Right atrium auricular region (tissue), 2 donors: ENCODE results near the gene CSNK1A1. TPM values are rescaled to one million over a fixed set of nuclear protein-coding genes. Genes with fewer than 3 reads are reported as not detected.
"Not testable (repeated sequence)": the region's sequence is repeated elsewhere in the genome, so short reads cannot be mapped to it uniquely, and the experiment has no call there.

Source experiments
- DNase-seq: peaks from one replicate; pipeline ENCODE4 v3.0.0-alpha.2; 2019; ENCODE audit warnings: low spot score
- H3K27ac ChIP-seq, 2 donors: fragments of 200-600 bp; sonication (generic); 1 replicate in 1 of 2; 2 replicates in 1 of 2; pipeline ENCODE4 v1.5.1; 2016 to 2019
- H3K27me3 ChIP-seq, 2 donors: fragments of 200-600 bp; sonication (generic); one replicate each; pipeline versions ENCODE4 v1.5.1 to v1.6.0; 2017 to 2019
- H3K36me3 ChIP-seq: fragments of 200-600 bp; sonication (generic); one replicate; pipeline ENCODE4 v1.5.1; 2016
- H3K4me1 ChIP-seq, 2 donors: fragments of 200-600 bp; sonication (generic); one replicate each; pipeline versions ENCODE4 v1.5.1 to v1.6.0; 2017 to 2019
- H3K4me3 ChIP-seq, 2 donors: fragments of 200-600 bp; sonication (generic); 1 replicate in 1 of 2; 2 replicates in 1 of 2; pipeline ENCODE4 v1.5.1; 2017 to 2019; ENCODE audit warnings: mild to moderate bottlenecking in 1 of 2, moderate library complexity in 1 of 2
- H3K9me3 ChIP-seq, 2 donors: fragments of 200-600 bp; sonication (generic); one replicate each; pipeline ENCODE4 v1.5.1; 2019
- total RNA-seq, 2 donors: library from RNA; depleted of rRNA; stranded (reverse); fragments of >200 nt; gene quantifications; one replicate each; pipeline ENCODE4 v1.1.0, GENCODE V29; 2016
- TF ChIP-seq, protein P1 (sequence below), 2 donors: fragments of 200-600 bp; sonication (generic); IDR thresholded peaks; one replicate each; pipeline ENCODE4 v1.5.1; 2019; ENCODE audit warnings: antibody characterized with exemption in 2 of 2

Gene CSNK1A1
- total RNA-seq, 2 donors from 2014 or later: 171 to 192 TPM

DNA sequence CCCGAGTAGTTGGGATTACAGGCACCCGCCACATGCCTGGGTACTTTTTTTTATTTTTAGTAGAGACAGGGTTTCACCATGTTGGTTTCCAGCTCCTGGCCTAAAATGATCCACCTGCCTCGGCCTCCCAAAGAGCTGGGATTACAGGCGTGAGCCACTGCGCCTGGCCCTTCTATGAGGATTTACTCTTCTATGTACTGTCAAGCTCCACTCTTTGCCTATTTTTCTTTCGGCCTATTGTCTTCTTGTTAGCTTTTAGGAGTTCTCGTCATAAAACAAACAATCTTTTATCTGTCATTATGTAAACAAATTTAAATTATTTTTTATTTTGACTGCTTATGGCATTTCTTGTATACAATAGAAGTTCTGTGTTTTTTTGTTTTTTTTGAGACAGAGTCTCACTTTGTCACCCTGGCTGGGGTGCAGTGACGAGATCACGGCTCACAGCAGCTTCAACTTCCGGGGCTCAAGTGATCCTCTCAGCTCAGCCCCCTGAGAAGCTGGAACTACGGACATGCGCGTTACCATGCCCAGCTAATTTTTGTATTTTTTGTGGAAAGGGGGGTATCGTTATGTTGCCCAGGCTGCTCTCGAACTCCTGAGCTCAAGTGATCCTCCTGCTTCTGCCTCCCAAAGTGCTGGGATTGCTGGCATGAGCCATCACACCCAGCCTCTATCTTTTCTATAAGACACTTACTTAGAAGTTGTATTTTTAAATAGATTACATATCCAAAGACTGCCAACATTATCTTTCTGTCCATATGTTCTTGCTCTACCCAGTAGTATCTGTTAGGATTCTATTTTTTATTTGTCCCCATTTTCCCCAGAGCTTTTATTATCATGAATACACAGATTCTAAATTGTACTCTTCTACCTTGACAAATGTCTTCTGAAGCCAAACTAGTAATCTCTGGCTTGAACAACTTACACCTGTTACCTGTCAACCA is 29.2 kb downstream of the CSNK1A1 start:
- Histone ChIP-seq H3K36me3 (peaks cover 38% of the 10 kb centered on the region), H3K9me3 (no peaks in the 10 kb centered on the region), H3K27me3 (no peaks in the 10 kb centered on the region), H3K4me3 (no peak overlapping the region), H3K27ac (peak overlapping the region; percentile 34 to 53), H3K4me1 (peaks cover 0 to 82% of the 10 kb centered on the region in 2 donors)
- no peak for DNase-seq
- TF ChIP-seq, protein P1, sequence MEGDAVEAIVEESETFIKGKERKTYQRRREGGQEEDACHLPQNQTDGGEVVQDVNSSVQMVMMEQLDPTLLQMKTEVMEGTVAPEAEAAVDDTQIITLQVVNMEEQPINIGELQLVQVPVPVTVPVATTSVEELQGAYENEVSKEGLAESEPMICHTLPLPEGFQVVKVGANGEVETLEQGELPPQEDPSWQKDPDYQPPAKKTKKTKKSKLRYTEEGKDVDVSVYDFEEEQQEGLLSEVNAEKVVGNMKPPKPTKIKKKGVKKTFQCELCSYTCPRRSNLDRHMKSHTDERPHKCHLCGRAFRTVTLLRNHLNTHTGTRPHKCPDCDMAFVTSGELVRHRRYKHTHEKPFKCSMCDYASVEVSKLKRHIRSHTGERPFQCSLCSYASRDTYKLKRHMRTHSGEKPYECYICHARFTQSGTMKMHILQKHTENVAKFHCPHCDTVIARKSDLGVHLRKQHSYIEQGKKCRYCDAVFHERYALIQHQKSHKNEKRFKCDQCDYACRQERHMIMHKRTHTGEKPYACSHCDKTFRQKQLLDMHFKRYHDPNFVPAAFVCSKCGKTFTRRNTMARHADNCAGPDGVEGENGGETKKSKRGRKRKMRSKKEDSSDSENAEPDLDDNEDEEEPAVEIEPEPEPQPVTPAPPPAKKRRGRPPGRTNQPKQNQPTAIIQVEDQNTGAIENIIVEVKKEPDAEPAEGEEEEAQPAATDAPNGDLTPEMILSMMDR (IDR thresholded peaks at IDR 0.05): no peak

DNA sequence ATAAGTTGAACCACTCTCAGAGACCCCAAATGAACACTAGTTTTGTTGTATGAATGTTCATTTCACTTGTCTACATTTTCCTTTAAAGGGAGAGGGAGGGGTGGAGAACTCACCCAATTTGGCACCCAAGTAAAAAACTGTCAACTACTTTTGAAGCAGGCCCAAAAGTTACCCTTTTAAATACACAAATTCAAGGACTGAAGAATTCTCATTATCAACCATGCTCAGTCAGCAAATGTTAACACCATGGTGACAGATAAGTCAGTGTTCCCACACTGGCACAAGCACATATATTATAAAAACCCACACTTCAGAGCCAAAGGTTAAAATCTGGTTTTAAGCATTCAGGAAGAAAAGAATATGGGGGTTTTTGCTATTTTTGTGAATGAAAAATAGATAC is 31.6 kb downstream of the CSNK1A1 start:
- H3K4me1 ChIP-seq: peaks cover 0 to 80% of the 10 kb centered on the region in 2 donors
- no peak overlapping the region for H3K4me3 ChIP-seq
- TF ChIP-seq, protein P1 (IDR thresholded peaks at IDR 0.05): no peak
- no peaks in the 10 kb centered on the region for H3K9me3 ChIP-seq
- H3K36me3 ChIP-seq: peaks cover 40% of the 10 kb centered on the region
- H3K27ac ChIP-seq: peak overlapping the region; percentile 40 to 63
- no peak for DNase-seq
- no peaks in the 10 kb centered on the region for H3K27me3 ChIP-seq

DNA sequence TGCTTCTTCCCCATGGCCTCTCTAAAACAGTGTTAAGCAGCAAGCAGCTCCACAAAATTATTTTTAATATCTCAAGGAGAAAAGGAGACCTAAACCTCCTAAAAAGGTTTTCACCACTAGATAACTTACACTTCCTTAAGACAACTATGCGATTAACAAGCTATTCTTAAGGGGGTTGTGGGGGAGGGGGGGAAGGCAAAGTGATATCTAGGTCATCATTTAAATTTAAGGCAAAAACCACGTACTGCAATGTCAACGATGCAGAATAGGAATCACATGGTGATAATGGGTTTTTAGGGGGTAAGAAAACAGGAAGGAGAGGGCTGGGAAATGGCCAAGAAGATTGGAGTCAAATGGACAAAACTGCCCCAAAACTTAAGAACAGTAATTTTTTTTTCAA is 32.6 kb downstream of the CSNK1A1 start:
- TF ChIP-seq, protein P1 (IDR thresholded peaks at IDR 0.05): no peak
- Histone ChIP-seq H3K27ac (peak overlapping the region; percentile 32 to 63), H3K36me3 (peaks cover 31% of the 10 kb centered on the region), H3K4me1 (peaks cover 0 to 84% of the 10 kb centered on the region in 2 donors), H3K4me3 (no peak overlapping the region), H3K27me3 (no peaks in the 10 kb centered on the region), H3K9me3 (no peaks in the 10 kb centered on the region)
- DNase-seq: no peak

DNA sequence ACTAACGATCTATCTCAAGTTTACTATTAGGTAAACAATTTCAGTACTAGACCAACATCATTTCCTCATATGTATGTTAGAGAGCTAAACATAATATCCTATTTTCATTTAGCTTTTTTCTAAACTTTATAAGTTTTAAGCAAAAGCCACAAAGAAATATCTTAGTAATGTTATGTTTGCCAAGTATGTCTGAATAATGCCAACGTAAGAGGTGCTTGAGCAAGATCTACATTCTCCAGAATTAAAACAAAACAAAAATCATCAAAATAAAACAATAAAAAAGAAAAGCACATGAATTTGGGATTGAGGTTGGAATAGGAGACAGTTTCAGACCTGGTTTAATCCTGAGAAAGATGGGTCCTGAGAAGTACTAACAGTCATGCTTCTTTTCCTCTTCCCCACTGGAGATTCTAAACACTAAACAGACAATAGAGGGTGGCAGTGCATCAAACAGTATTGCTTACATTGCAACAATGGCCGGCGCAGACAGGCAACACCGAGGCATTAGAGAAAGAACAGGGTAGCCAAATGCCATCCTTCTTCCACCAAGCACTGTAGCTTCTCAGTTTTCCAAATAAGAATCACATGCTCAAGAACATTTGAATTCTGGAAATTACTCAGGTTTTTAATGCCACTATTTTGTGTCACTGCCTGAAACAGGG is 33.6 kb downstream of the CSNK1A1 start:
- DNase-seq: no peak
- H3K27me3 ChIP-seq: no peaks in the 10 kb centered on the region
- peaks cover 23% of the 10 kb centered on the region for H3K36me3 ChIP-seq
- TF ChIP-seq, protein P1 (IDR thresholded peaks at IDR 0.05): no peak
- peaks cover 0 to 83% of the 10 kb centered on the region in 2 donors for H3K4me1 ChIP-seq
- H3K4me3 ChIP-seq: no peak overlapping the region
- H3K27ac ChIP-seq: peak overlapping the region; percentile 32 to 63
- no peaks in the 10 kb centered on the region for H3K9me3 ChIP-seq

DNA sequence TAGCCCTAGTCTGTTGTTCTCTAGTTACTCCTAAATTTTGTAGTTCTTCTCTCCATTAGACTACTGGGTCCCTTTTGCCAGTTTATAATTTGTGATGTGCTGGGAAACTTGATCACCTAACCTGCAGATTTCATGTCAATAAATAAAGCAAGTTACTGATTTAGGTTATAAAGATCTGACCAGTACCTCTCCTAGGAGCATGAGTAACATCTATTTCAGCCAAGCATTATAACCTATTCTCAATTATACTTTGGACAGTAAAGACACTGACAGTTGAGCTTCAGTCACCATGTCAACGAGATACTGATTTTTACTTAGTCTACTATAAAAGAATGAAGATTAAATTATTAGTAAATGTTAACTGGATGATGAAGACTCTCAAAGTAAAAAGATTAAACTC is 36.7 kb downstream of the CSNK1A1 start:
- no peak for DNase-seq
- peak overlapping the region; percentile 23 to 63 for H3K27ac ChIP-seq
- no peak overlapping the region for H3K4me3 ChIP-seq
- no peaks in the 10 kb centered on the region for H3K9me3 ChIP-seq
- no peaks in the 10 kb centered on the region for H3K27me3 ChIP-seq
- H3K4me1 ChIP-seq: peaks cover 0 to 57% of the 10 kb centered on the region in 2 donors
- TF ChIP-seq, protein P1 (IDR thresholded peaks at IDR 0.05): no peak
- peaks cover 38% of the 10 kb centered on the region for H3K36me3 ChIP-seq

DNA sequence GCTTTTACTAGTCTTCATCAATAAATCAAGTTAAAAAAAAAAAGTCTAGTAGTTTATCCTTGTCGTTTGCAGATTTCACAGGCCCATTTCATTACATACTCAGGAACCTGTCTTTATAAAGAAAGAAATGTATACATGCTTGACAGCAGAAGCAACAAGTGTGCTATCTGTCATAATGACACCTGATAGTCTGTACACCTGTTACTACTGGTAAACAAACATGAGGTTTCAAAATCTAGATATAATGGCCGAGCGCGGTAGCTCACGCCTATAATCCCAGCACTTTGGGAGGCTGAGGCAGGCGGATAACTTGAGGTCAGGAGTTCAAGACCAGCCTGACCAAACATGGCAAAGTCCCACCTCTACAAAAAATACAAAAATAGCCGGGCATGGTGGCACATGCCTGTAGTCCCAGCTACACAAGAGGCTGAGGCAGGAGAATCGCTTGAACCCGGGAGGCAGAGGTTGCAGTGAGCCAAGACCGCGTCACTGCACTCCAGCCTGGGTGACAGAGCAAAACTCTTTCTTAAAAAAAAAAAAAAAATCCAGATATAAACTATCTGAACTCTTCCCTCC is 37.8 kb downstream of the CSNK1A1 start:
- not testable (repeated sequence) for DNase-seq, H3K27me3 ChIP-seq, H3K9me3 ChIP-seq, H3K4me3 ChIP-seq
- Histone ChIP-seq H3K4me1 (peaks cover 0 to 47% of the 10 kb centered on the region in 2 donors), H3K36me3 (peaks cover 49% of the 10 kb centered on the region), H3K27ac (peak overlapping the region; percentile 23 to 63)
